Muscle layer of duodenum (tissue), 2 donors: ENCODE results near the gene SFXN5.

Source experiments
- H3K27ac ChIP-seq: one replicate; pipeline ENCODE4 v1.7.0; 2013; ENCODE audit warnings: mild to moderate bottlenecking, low read length
- H3K27me3 ChIP-seq: one replicate; pipeline ENCODE4 v1.7.0; 2013; ENCODE audit warnings: low read depth, mild to moderate bottlenecking, control low read depth, low read length
- H3K36me3 ChIP-seq, 2 donors: one replicate each; pipeline ENCODE4 v1.7.0; 2013; ENCODE audit warnings: low read length in 2 of 2, control low read depth in 1 of 2, mild to moderate bottlenecking in 1 of 2; ENCODE audit not compliant: insufficient read depth in 2 of 2, control insufficient read depth in 1 of 2
- H3K4me1 ChIP-seq, 2 donors: one replicate each; pipeline ENCODE4 v1.7.0; 2013; ENCODE audit warnings: low read length in 2 of 2, mild to moderate bottlenecking in 2 of 2, control low read depth in 1 of 2, moderate library complexity in 1 of 2; ENCODE audit not compliant: insufficient read depth in 2 of 2, control insufficient read depth in 1 of 2
- H3K4me3 ChIP-seq, 2 donors: one replicate each; pipeline ENCODE4 v1.7.0; 2013; ENCODE audit warnings: low read length in 2 of 2, low read depth in 1 of 2, mild to moderate bottlenecking in 1 of 2
- H3K9me3 ChIP-seq, 2 donors: one replicate each; pipeline ENCODE4 v1.7.0; 2013; ENCODE audit warnings: low read length in 2 of 2, control low read depth in 1 of 2, mild to moderate bottlenecking in 1 of 2; ENCODE audit not compliant: control insufficient read depth in 1 of 2
- donor health status: healthy.

Gene SFXN5

DNA sequence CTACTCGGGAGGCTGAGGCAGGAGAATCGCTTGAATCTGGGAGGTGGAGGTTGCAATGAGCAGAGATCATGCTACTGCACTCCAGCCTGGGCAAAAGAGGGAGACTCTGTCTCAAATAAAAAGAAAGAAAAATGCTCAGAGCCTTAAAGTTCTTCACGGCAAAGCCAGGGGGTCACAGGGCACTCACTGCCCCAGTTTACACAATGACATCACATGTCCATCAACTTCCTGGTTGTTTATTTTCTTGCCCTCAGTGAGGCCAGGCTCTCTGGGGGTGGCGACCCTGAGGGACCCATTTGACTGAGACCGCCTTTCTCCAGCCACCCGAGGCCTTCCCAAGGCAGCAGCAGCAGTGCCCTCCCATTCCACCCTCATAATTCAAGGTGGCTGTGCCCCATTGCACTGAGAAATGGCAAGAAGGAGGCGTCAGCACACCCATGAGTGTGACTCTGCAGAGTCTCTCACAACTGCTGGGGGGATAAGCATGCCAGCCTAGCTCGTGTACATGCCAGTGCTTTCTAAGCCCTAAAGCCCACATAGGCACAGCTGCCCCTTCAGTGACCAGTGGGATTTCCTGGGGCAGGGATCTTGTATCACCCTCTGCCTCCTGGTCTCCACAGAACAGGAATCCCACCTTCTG, 50.0 kb downstream of the SFXN5 start:
- H3K36me3 ChIP-seq = peaks cover 8 to 18% of the 10 kb centered on the region in 2 donors
- H3K27ac ChIP-seq = no peak overlapping the region

GRCh38 chr2:73020657-73021370, 50.7 kb downstream of the SFXN5 start:
- Histone ChIP-seq H3K4me3 (no peak overlapping the region), H3K27me3 (no peaks in the 10 kb centered on the region), H3K9me3 (no peaks in the 10 kb centered on the region), H3K36me3 (peaks cover 8 to 18% of the 10 kb centered on the region in 2 donors), H3K4me1 (no peaks in the 10 kb centered on the region), H3K27ac (no peak overlapping the region)

More for the DNA sequence above, 50.0 kb downstream of the SFXN5 start:
- H3K4me1 ChIP-seq = no peaks in the 10 kb centered on the region
- no peaks in the 10 kb centered on the region for H3K27me3 ChIP-seq
- H3K4me3 ChIP-seq = no peak overlapping the region
- H3K9me3 ChIP-seq = no peaks in the 10 kb centered on the region

DNA sequence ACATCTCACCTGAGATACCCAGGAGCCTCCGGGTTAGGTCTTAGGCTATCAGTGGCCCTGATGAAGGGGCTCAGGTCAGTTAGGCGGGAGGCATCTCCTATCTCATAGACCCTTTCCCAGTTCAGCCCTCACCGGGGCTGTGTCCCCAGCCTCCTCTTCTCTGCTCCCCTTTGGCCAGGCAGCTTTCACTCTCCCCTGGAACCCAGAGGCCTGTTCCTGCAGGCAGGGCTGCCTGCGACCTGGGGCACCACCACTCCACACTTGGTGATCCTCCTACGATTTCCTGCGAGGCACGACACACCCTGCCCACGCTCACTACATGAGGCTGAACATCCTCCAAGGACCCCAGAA, 51.2 kb downstream of the SFXN5 start:
- H3K4me1 ChIP-seq = no peaks in the 10 kb centered on the region
- no peaks in the 10 kb centered on the region for H3K9me3 ChIP-seq
- no peaks in the 10 kb centered on the region for H3K27me3 ChIP-seq
- H3K4me3 ChIP-seq = no peak overlapping the region
- H3K36me3 ChIP-seq = peaks cover 8 to 18% of the 10 kb centered on the region in 2 donors
- H3K27ac ChIP-seq = no peak overlapping the region

GRCh38 chr2:73018188-73018825, 53.2 kb downstream of the SFXN5 start:
- H3K27me3 ChIP-seq = no peaks in the 10 kb centered on the region

DNA sequence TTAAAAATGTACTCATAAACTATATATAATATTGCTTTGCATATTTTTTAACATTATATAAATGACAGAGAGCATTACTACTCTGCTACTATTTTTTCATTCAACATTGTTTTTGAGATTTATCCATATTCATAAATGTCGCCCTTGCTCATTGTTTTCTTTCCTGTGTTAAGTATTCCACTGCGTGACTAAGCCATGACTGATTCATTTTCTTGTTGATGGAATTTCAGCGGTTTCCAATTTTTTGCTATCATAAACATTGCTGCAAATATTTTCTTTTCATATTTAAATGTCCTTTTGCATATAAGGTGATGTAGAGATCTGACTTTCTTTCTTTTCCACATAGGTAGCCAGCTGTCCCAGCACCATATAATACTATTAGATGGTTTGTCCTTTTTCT, 57.6 kb downstream of the SFXN5 start:
- H3K4me1 ChIP-seq = no peaks in the 10 kb centered on the region
- peaks cover 0 to 8% of the 10 kb centered on the region in 2 donors for H3K36me3 ChIP-seq
- no peaks in the 10 kb centered on the region for H3K9me3 ChIP-seq
- no peak overlapping the region for H3K4me3 ChIP-seq
- H3K27ac ChIP-seq = no peak overlapping the region
- no peaks in the 10 kb centered on the region for H3K27me3 ChIP-seq

More at GRCh38 chr2:73018188-73018825, 53.2 kb downstream of the SFXN5 start:
- no peak overlapping the region for H3K4me3 ChIP-seq
- peaks cover 8 to 18% of the 10 kb centered on the region in 2 donors for H3K36me3 ChIP-seq
- no peak overlapping the region for H3K27ac ChIP-seq
- no peaks in the 10 kb centered on the region for H3K4me1 ChIP-seq
- no peaks in the 10 kb centered on the region for H3K9me3 ChIP-seq

DNA sequence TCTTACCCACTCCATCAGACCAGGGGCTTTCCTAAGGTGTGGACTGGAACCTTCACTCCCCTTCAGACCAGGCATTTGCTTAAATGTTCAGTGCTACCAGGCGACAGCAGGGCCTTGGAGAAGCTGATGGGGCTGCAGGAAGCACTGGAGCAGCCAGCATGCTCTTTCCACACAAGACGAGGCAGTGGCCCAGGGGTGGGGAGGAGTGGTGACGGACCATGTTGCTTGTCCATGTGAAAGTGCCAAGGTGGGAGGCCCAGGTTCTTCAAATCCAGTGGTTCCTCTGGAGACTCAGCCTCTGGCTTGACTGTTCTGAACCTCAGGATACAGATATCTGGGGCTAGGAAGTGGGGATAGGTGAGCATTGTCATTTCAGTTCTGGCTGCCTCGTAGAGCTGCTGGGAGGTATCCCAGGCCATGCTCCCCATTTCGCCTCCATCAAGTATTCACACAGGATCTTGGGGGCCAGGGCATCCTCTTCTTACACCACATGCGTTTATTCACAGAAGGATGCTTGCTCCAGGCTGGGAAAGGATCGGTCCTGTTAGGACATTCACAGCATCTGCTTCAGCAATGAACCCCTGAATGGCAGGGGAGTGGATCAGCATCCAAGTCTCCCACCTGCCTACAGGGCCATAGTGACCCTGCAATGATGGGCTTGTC, 62.2 kb downstream of the SFXN5 start:
- no peaks in the 10 kb centered on the region for H3K4me1 ChIP-seq
- H3K9me3 ChIP-seq = no peaks in the 10 kb centered on the region
- no peak overlapping the region for H3K4me3 ChIP-seq
- H3K36me3 ChIP-seq = peaks cover 4 to 24% of the 10 kb centered on the region in 2 donors
- no peak overlapping the region for H3K27ac ChIP-seq
- H3K27me3 ChIP-seq = no peaks in the 10 kb centered on the region

DNA sequence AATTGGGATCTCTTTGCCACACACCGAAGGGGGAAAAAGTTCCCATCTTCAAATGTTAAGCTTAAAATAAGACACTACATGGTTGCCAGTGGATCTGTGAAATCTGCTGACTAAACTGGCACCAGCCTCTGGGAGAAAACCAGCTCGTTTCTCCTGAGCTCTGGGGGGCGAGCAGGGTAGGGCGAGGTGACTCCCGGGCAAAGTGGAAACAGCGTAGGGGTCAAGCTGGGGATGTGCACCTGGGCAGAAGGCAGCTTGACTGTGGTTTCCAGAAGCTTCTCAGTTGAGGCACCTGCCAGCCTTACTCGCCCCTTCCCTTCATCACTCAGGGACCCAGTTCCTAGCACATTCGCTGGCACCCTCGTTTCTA, 62.8 kb downstream of the SFXN5 start:
- no peaks in the 10 kb centered on the region for H3K4me1 ChIP-seq
- peaks cover 4 to 24% of the 10 kb centered on the region in 2 donors for H3K36me3 ChIP-seq
- H3K27ac ChIP-seq = no peak overlapping the region
- no peak overlapping the region for H3K4me3 ChIP-seq
- H3K27me3 ChIP-seq = no peaks in the 10 kb centered on the region
- H3K9me3 ChIP-seq = no peaks in the 10 kb centered on the region

- no peak overlapping the region for H3K4me3 ChIP-seq
- no peak overlapping the region for H3K27ac ChIP-seq
- H3K36me3 ChIP-seq = peaks cover 4 to 24% of the 10 kb centered on the region in 2 donors
- no peaks in the 10 kb centered on the region for H3K9me3 ChIP-seq
- H3K4me1 ChIP-seq = no peaks in the 10 kb centered on the region
- H3K27me3 ChIP-seq = no peaks in the 10 kb centered on the region
Observed at GRCh38 chr2:73007991-73008765, 63.3 kb downstream of the SFXN5 start.

GRCh38 chr2:73006969-73007710, 64.4 kb downstream of the SFXN5 start:
- peaks cover 4 to 24% of the 10 kb centered on the region in 2 donors for H3K36me3 ChIP-seq
- H3K4me1 ChIP-seq = no peaks in the 10 kb centered on the region
- no peak overlapping the region for H3K27ac ChIP-seq
- H3K4me3 ChIP-seq = no peak overlapping the region
- no peaks in the 10 kb centered on the region for H3K9me3 ChIP-seq
- H3K27me3 ChIP-seq = no peaks in the 10 kb centered on the region

- Histone ChIP-seq H3K9me3 (no peaks in the 10 kb centered on the region), H3K36me3 (peaks cover 4 to 31% of the 10 kb centered on the region in 2 donors), H3K4me1 (no peaks in the 10 kb centered on the region), H3K27ac (no peak overlapping the region), H3K4me3 (no peak overlapping the region), H3K27me3 (no peaks in the 10 kb centered on the region)
Observed at GRCh38 chr2:73004889-73005596, 66.5 kb downstream of the SFXN5 start.
